Lung microvascular endothelial cell (primary cell): ENCODE results near the gene MAST2. TPM values are rescaled to one million over a fixed set of nuclear protein-coding genes. Genes with fewer than 3 reads are reported as not detected.

Source experiments
- total RNA-seq: library from RNA; depleted of rRNA; stranded (reverse); fragments of >200 nt; gene quantifications from 2 replicates; pipeline ENCODE4 v1.2.1, GENCODE V29; 2014

Gene MAST2
- total RNA-seq, 1 donor from 2014 or later: 8.5 TPM

Other genes with a start within 250 kb of the MAST2 start
- 55.6 and 67.8 TPM in 2 replicates for gene NASP, start 219.6 kb upstream of the MAST2 start, total RNA-seq
- 0.22 and 0.60 TPM in 2 replicates for gene CCDC17, start 179.6 kb upstream of the MAST2 start, total RNA-seq
- 61.0 and 93.5 TPM in 2 replicates for gene GPBP1L1, start 117.1 kb upstream of the MAST2 start, total RNA-seq
- gene TMEM69, start 115.4 kb upstream of the MAST2 start, total RNA-seq: 9.3 and 13.1 TPM in 2 replicates
- gene IPP, start 53.0 kb upstream of the MAST2 start, total RNA-seq: 3.7 and 4.4 TPM in 2 replicates